Lung (tissue), 12 donors: ENCODE results near the gene OR7G3. TPM values are rescaled to one million over a fixed set of nuclear protein-coding genes. Genes with fewer than 3 reads are reported as not detected.

ENCODE experiments used
- ATAC-seq: fragments of 200-7000 bp; cut with Tn5 transposase; one replicate; pipeline ENCODE4 v1.9.1; 2020; ENCODE audit warnings: moderate number of reproducible peaks; ENCODE audit not compliant: insufficient read depth, low FRiP score
- DNase-seq, 3 donors: peaks; one replicate each; pipeline ENCODE4 v3.0.0-alpha.2; 2013 to 2017
- H3K27ac ChIP-seq, 2 donors: one replicate each; pipeline ENCODE4 v1.5.1; 2013; ENCODE audit warnings: mild to moderate bottlenecking in 2 of 2, moderate library complexity in 2 of 2, control low read depth in 1 of 2, inconsistent platforms in 1 of 2, low read depth in 1 of 2, low read length in 1 of 2
- H3K27me3 ChIP-seq, 3 donors: one replicate each; pipeline ENCODE4 v1.5.1; 2013; ENCODE audit warnings: low read length in 2 of 3; ENCODE audit not compliant: control insufficient read depth in 3 of 3, insufficient read depth in 3 of 3
- H3K36me3 ChIP-seq, 4 donors: one replicate each; pipeline ENCODE4 v1.5.1; 2013; ENCODE audit warnings: low read length in 4 of 4, mild to moderate bottlenecking in 1 of 4, moderate library complexity in 1 of 4; ENCODE audit not compliant: control insufficient read depth in 4 of 4, insufficient read depth in 4 of 4
- H3K4me1 ChIP-seq, 5 donors: one replicate each; pipeline ENCODE4 v1.5.1; 2013; ENCODE audit warnings: low read length in 5 of 5, mild to moderate bottlenecking in 2 of 5, moderate library complexity in 1 of 5; ENCODE audit not compliant: control insufficient read depth in 5 of 5, insufficient read depth in 5 of 5
- H3K4me3 ChIP-seq: one replicate; pipeline ENCODE4 v1.5.1; 2013; ENCODE audit warnings: mild to moderate bottlenecking, control low read depth, moderate library complexity
- H3K9ac ChIP-seq, 2 donors: one replicate each; pipeline ENCODE4 v1.5.1; 2013; ENCODE audit warnings: low read length in 2 of 2, control low read depth in 1 of 2; ENCODE audit not compliant: insufficient read depth in 1 of 2
- H3K9me3 ChIP-seq, 4 donors: one replicate each; pipeline ENCODE4 v1.5.1; 2013; ENCODE audit warnings: low read length in 3 of 4, mild to moderate bottlenecking in 1 of 4, moderate library complexity in 1 of 4; ENCODE audit not compliant: control insufficient read depth in 4 of 4, insufficient read depth in 3 of 4
- CTCF ChIP-seq: IDR thresholded peaks from 2 replicates; pipeline ENCODE4 v1.5.1; 2012; ENCODE audit warnings: mild to moderate bottlenecking; ENCODE audit errors: control extremely low read depth, extremely low read depth
- WGBS, 2 donors: extraction: QIAGEN DNeasy Blood & Tissue Kit; methylation state at CpG; one replicate each; pipeline ENCODE4 v1.1.7; 2013; 5-methylcytosine and 5-hydroxymethylcytosine counted together
- polyA plus RNA-seq, 2 donors: library from polyadenylated mRNA; stranded (reverse); fragments of 200-250 nt; gene quantifications; one replicate each; pipeline ENCODE4 v1.2.1, GENCODE V29; 2013
- total RNA-seq, 2 donors: library from RNA; depleted of rRNA in 1 of 2; stranded (reverse); fragments of >200 nt in 1 of 2; gene quantifications; one replicate each; pipeline ENCODE4 v1.2.1, GENCODE V29; 2014 to 2021
- donor health status: control.
- donor health status: control.
- donor health status: Bipolar disorder and iron deficiency.
- donor health status: healthy.
- donor health status: DM: yes; HTN: yes; CAD: no.

The OR7G3 gene
- total and polyA plus RNA-seq, 4 donors = not detected

GRCh38 chr19:9130965-9131364, 4.2 kb upstream of the OR7G3 start:
- ATAC-seq = no peak
- no peak for DNase-seq

GRCh38 chr19:9128171-9128570, 1.4 kb upstream of the OR7G3 start:
- H3K9me3 ChIP-seq = no peaks in the 10 kb centered on the region
- no peak overlapping the region for H3K9ac ChIP-seq
- DNase-seq (no peak), ATAC-seq (no peak)
- TF ChIP-seq CTCF = no peak
- WGBS, 2 donors = 49 to 50% methylated on average over 3 of the region's 3 CpGs
- no peaks in the 10 kb centered on the region for H3K4me1 ChIP-seq
- H3K4me3 ChIP-seq = no peak overlapping the region
- no peak overlapping the region for H3K27ac ChIP-seq
- no peaks in the 10 kb centered on the region for H3K27me3 ChIP-seq
- no peaks in the 10 kb centered on the region for H3K36me3 ChIP-seq

More at GRCh38 chr19:9130965-9131364, 4.2 kb upstream of the OR7G3 start:
- no peaks in the 10 kb centered on the region for H3K4me1 ChIP-seq
- H3K9ac ChIP-seq = no peak overlapping the region
- TF ChIP-seq CTCF = no peak
- H3K9me3 ChIP-seq = no peaks in the 10 kb centered on the region
- WGBS, 2 donors = 32 to 37% methylated on average over 1 of the region's 1 CpG
- H3K27ac ChIP-seq = no peak overlapping the region
- H3K36me3 ChIP-seq = no peaks in the 10 kb centered on the region
- peaks cover 0 to 2% (median 0%) of the 10 kb centered on the region in 3 donors for H3K27me3 ChIP-seq
- H3K4me3 ChIP-seq = no peak overlapping the region

GRCh38 chr19:9116547-9116946, 10.2 kb downstream of the OR7G3 start:
- Histone ChIP-seq H3K27me3 (no peaks in the 10 kb centered on the region), H3K27ac (no peak overlapping the region), H3K4me3 (no peak overlapping the region), H3K36me3 (no peaks in the 10 kb centered on the region), H3K9me3 (no peaks in the 10 kb centered on the region), H3K9ac (no peak overlapping the region), H3K4me1 (no peaks in the 10 kb centered on the region)
- WGBS, 2 donors = 49 to 68% methylated on average over 5 of the region's 5 CpGs
- DNase-seq (no peak), ATAC-seq (no peak)
- no peak for TF ChIP-seq CTCF

GRCh38 chr19:9115307-9115813, 11.4 kb downstream of the OR7G3 start, which contains the start of gene OR7G1:
Gene OR7G1, minus strand, starts transcription at chr19:9115763. Its CDS starts 0 bp downstream, at chr19:9115763.
- no peak for TF ChIP-seq CTCF
- Histone ChIP-seq H3K4me3 (no peak within 1 kb of the TSS), H3K27me3 (no peaks in the 10 kb centered on the region), H3K27ac (no peak within 1 kb of the TSS), H3K4me1 (no peaks in the 10 kb centered on the region), H3K9me3 (no peaks in the 10 kb centered on the region), H3K9ac (no peak within 1 kb of the TSS), H3K36me3 (no peaks in the 10 kb centered on the region)
- DNase-seq (no peak), ATAC-seq (no peak)
- 81 to 98% methylated on average over 2 of the region's 2 CpGs for WGBS, 2 donors
